Loucy (cell line): Measurements from ENCODE around the gene FOSL1.

Experiments
- CTCF ChIP-seq: fragments of 200-600 bp; sonication (generic); conservative IDR thresholded peaks from 2 replicates; pipeline ENCODE4 v1.5.1; 2014; ENCODE audit warnings: mild to moderate bottlenecking, antibody characterized with exemption, low read length
- EZH2phosphoT487 ChIP-seq: fragments of 200-600 bp; IDR thresholded peaks from 2 replicates; pipeline ENCODE4 v1.6.1; 2018; ENCODE audit warnings: antibody characterized with exemption, mild to moderate bottlenecking, moderate library complexity, borderline replicate concordance

- TF ChIP-seq CTCF (no peak), EZH2phosphoT487 (no peak)
Observed at GRCh38 chr11:65858681-65859087, 41.5 kb downstream of the FOSL1 start.
